Endothelial cell of umbilical vein (primary cell): ENCODE data around the gene BRICD5.

ENCODE experiments used
- EZH2 ChIP-seq: IDR thresholded peaks from 2 replicates; pipeline ENCODE4 v1.6.1; 2012; ENCODE audit warnings: borderline replicate concordance, low read depth, mild to moderate bottlenecking, moderate library complexity, low read length, inconsistent platforms; ENCODE audit not compliant: severe bottlenecking
- POLR2A ChIP-seq: IDR thresholded peaks from 2 replicates; pipeline ENCODE4 v1.6.1; 2012; ENCODE audit warnings: low read depth, mild to moderate bottlenecking, control low read depth, low read length
- TF ChIP-seq, protein P1 (sequence below), 2 donors: IDR thresholded peaks; 1 replicate in 1 of 2; 2 replicates in 1 of 2; pipeline ENCODE4 v1.5.1; 2011; ENCODE audit warnings: low read length in 2 of 2, mild to moderate bottlenecking in 2 of 2, moderate library complexity in 2 of 2, control low read depth in 1 of 2, inconsistent platforms in 1 of 2, low read depth in 1 of 2; ENCODE audit not compliant: insufficient read depth in 1 of 2; ENCODE audit errors: extremely low read depth in 1 of 2

DNA sequence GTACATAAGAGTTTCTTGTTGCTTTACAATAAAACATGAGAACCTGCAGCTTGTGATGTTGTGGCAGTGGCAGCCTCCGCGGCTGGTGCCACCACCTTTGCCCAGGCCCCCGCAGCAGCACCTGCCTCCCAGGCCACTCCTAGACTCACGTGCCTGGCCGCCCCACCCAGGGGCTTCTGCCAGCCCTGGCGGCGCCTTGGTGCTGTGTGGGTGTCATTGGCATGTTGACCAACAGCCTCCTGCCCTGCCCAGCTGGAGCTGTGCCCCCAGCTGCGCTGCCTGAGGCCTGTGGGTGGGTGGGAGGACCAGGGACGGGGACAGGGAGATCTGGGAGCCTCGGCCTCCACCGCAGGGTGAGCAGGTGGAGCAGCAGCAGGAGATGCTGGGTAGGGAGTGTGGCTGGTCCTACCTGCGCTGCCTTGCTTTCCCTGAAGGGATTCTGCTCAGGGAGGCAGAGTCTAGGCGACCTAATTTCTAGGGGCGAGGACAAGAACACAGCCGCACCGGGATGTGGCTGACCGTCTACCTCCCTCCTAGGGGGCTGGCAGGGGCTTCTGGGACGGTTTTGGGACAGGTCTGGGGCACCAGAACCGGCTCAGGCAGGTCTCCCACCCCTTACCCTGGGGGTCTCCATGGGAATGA, 25.2 kb upstream of the BRICD5 start:
- TF ChIP-seq, protein P1, sequence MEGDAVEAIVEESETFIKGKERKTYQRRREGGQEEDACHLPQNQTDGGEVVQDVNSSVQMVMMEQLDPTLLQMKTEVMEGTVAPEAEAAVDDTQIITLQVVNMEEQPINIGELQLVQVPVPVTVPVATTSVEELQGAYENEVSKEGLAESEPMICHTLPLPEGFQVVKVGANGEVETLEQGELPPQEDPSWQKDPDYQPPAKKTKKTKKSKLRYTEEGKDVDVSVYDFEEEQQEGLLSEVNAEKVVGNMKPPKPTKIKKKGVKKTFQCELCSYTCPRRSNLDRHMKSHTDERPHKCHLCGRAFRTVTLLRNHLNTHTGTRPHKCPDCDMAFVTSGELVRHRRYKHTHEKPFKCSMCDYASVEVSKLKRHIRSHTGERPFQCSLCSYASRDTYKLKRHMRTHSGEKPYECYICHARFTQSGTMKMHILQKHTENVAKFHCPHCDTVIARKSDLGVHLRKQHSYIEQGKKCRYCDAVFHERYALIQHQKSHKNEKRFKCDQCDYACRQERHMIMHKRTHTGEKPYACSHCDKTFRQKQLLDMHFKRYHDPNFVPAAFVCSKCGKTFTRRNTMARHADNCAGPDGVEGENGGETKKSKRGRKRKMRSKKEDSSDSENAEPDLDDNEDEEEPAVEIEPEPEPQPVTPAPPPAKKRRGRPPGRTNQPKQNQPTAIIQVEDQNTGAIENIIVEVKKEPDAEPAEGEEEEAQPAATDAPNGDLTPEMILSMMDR (IDR thresholded peaks at IDR 0.05; ENCODE audit: extremely low read depth in 1 of 2, insufficient read depth in 1 of 2, low read depth in 1 of 2, low read length in 2 of 2) = no peak
- no peak for TF ChIP-seq EZH2
- no peak for TF ChIP-seq POLR2A
